Ectodermal cell (in vitro differentiated cells): Measurements from ENCODE around the gene EHD4.

Source experiments
- H3K27ac ChIP-seq: 2 replicates; pipeline ENCODE4 v1.7.0; 2013; ENCODE audit warnings: mild to moderate bottlenecking, low read depth, low read length; ENCODE audit not compliant: insufficient read depth, poor library complexity, severe bottlenecking
- H3K27me3 ChIP-seq: 2 replicates; pipeline ENCODE4 v1.7.0; 2013; ENCODE audit warnings: mild to moderate bottlenecking, low read length; ENCODE audit not compliant: insufficient read depth, control insufficient read depth, poor library complexity, severe bottlenecking
- H3K36me3 ChIP-seq: one replicate; pipeline ENCODE4 v1.7.0; 2013; ENCODE audit warnings: low read length; ENCODE audit not compliant: control insufficient read depth, insufficient read depth
- H3K4me1 ChIP-seq: one replicate; pipeline ENCODE4 v1.7.0; 2013; ENCODE audit warnings: low read length; ENCODE audit not compliant: control insufficient read depth, insufficient read depth
- H3K4me3 ChIP-seq: 2 replicates; pipeline ENCODE4 v1.7.0; 2013; ENCODE audit warnings: low read depth, low read length, control low read depth; ENCODE audit not compliant: insufficient read depth
- H3K9me3 ChIP-seq: 2 replicates; pipeline ENCODE4 v1.7.0; 2013; ENCODE audit warnings: mild to moderate bottlenecking, low read length, moderate library complexity; ENCODE audit not compliant: control insufficient read depth
- WGBS, 2 experiments: methylation state at CpG; one replicate each; pipeline ENCODE4 v1.1.7; 2013; ENCODE audit warnings: missing lambda C conversion rate in 2 of 2; 5-methylcytosine and 5-hydroxymethylcytosine counted together

EHD4 gene

DNA sequence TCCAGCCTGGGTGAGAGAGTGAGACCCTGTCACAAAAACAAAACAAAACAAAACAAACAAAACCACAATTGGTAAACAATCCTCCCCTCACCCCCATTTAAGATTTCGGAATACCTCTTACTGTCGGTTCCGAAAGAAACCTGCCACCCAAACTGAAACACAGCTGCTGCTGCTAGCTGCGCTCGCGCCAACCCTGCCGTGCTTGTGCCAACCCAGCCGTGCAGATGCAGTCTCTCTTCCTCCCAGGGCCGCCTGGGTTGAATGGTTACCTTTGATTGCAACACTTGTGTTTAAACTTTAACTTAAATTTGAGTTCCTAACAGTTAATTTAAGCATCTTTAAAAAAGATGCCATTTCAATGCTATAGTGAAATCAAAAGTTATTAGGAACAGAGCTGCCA lies 50.0 kb downstream of the EHD4 start:
- Histone ChIP-seq H3K27me3 (no peaks in the 10 kb centered on the region), H3K4me1 (peaks cover 8% of the 10 kb centered on the region), H3K9me3 (no peaks in the 10 kb centered on the region), H3K27ac (no peak overlapping the region), H3K36me3 (no peaks in the 10 kb centered on the region), H3K4me3 (no peak overlapping the region)
- 95 to 97% methylated on average over 8 to 9 of the region's 9 CpGs for WGBS, 2 experiments

DNA sequence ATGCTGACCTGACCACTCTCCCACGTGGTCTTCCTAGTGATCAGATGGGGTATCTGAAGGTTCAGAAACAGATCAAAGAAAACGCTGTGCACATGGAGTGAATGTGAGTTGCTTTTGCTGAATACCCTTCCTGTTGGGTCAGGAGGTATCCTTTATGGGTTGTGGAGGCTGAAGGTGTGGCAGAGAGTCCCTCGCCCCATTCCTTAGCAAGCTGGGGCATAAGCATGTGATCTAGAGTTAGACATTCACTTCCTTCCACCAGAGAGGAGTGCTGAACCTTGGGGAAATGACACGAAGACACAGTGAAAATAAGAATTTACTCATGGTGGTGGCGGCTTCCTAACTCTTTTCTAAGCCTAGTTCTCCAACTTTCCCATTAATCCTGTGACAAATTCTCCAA lies 50.7 kb downstream of the EHD4 start:
- no peaks in the 10 kb centered on the region for H3K27me3 ChIP-seq
- WGBS, 2 experiments: 94 to 96% methylated on average over 5 of the region's 5 CpGs
- no peak overlapping the region for H3K4me3 ChIP-seq
- peaks cover 8% of the 10 kb centered on the region for H3K4me1 ChIP-seq
- H3K36me3 ChIP-seq: no peaks in the 10 kb centered on the region
- no peak overlapping the region for H3K27ac ChIP-seq
- no peaks in the 10 kb centered on the region for H3K9me3 ChIP-seq

DNA sequence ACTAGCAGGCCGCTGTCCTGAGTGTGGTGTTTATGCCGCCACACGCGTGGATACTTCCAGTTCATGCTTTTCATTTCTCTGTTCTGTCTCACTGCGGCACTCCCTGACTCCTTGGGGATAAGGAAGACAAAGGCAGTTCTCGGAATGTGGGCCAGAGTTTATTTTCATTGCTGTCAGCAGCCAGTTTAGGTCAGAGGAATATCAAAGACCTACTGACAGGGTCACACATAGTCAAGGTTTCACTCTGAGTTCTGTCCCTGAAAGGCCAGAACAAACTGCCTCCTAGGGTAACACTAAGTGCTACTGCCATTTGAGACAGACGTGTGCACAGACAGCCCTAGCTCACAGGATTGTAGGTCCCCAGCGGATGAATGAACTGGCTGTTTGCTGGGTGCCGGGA lies 51.2 kb downstream of the EHD4 start:
- Histone ChIP-seq H3K9me3 (no peaks in the 10 kb centered on the region), H3K27ac (no peak overlapping the region), H3K36me3 (no peaks in the 10 kb centered on the region), H3K4me3 (no peak overlapping the region), H3K27me3 (no peaks in the 10 kb centered on the region), H3K4me1 (peaks cover 8% of the 10 kb centered on the region)
- WGBS, 2 experiments: 90% methylated on average over 9 of the region's 9 CpGs

DNA sequence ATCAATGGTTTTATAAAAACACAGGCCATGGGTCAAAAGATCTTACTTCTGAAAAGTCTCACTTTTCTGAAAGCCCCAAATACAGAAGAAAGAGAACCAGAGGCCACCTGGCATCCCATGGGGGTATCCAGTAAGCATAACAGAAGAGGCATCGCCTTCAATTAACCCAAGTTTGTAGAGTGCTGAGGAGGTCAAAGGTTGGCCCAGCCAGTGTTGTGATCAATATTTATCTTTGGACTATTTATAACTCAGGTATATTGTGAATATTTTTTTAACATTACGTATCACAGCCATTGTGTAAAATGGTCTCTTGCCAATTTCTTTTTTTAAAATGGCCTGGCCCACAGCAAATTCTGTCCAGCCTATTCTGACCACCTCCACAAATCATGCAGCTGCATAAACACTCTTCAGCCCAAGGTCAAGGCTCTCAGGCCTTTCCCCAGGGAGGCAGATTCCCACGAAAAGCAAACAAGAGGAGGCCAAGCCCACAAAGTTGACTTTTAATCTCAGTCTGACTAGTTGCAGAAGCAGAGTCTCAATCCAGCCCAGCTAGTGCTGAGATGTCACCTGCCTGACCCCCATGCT lies 52.3 kb downstream of the EHD4 start:
- Histone ChIP-seq H3K27me3 (no peaks in the 10 kb centered on the region), H3K4me3 (no peak overlapping the region), H3K4me1 (peaks cover 8% of the 10 kb centered on the region), H3K9me3 (no peaks in the 10 kb centered on the region), H3K27ac (no peak overlapping the region), H3K36me3 (no peaks in the 10 kb centered on the region)
- WGBS, 2 experiments: 88 to 93% methylated on average over 3 of the region's 3 CpGs

DNA sequence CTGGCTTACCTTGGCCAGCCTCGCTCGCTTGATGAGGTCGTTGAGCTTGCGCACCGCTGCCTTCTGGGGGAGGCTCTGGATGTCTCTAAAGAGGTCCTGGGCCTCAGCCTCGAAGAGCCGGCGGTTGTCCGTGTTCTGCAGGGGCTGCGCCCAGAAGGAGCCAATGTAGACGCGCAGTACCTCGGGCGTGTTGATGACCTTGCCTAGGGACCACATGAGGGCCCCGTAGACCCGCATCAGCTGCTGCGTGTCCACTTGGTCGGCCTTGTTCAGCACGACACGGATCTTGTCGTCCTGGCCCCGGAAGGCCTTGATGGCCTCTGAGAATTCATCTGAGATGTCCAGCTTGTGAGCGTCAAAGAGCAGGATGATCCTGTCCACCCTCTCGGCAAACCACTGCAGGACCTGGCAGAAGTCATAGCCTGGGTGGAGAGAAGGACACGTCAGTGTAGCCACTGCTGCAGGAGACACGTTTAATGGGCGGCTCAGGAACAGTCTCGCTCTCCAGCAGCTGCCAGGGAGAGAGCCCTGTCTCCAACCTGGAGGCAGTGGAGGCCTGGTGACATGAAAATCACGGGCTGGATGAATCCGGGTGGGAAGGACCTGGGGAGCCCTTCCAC lies 53.0 kb downstream of the EHD4 start:
- WGBS, 2 experiments: 93% methylated on average over 30 of the region's 30 CpGs
- Histone ChIP-seq H3K9me3 (no peaks in the 10 kb centered on the region), H3K27ac (no peak overlapping the region)

DNA sequence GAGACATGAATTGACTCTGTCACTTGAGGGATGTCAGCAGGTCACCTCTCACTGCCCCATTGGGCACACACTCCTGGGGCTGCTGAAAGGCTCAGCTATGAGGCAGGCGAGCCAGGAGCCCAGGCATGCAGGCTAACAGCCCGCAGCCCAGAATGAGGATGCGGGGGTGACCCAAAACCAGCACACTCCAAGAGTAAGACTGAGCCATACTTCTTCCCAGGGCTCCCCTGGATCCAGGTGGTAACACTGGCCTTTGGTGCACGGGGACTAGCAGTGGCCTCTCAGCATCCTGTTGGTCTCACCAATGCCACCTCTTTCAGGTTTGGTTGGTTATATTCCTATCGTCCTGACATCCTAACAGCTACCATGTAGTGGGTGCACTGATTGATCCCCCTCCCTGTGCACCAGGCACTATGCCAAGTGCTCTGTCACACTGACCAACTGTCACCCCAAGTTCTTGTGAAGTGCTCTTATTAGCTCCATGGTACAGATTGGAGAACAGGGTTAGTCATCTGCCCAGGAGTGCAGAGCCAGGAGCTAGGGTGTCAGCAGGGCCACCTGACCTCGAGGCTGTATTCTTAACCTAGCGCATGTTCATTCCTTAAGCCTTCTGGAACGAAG lies 53.7 kb downstream of the EHD4 start:
- H3K36me3 ChIP-seq: no peaks in the 10 kb centered on the region
- 94 to 96% methylated on average over 8 of the region's 8 CpGs for WGBS, 2 experiments
- peaks cover 8% of the 10 kb centered on the region for H3K4me1 ChIP-seq

More for the DNA sequence above, 53.0 kb downstream of the EHD4 start:
- Histone ChIP-seq H3K4me1 (peaks cover 8% of the 10 kb centered on the region), H3K4me3 (no peak overlapping the region), H3K27me3 (no peaks in the 10 kb centered on the region), H3K36me3 (no peaks in the 10 kb centered on the region)

DNA sequence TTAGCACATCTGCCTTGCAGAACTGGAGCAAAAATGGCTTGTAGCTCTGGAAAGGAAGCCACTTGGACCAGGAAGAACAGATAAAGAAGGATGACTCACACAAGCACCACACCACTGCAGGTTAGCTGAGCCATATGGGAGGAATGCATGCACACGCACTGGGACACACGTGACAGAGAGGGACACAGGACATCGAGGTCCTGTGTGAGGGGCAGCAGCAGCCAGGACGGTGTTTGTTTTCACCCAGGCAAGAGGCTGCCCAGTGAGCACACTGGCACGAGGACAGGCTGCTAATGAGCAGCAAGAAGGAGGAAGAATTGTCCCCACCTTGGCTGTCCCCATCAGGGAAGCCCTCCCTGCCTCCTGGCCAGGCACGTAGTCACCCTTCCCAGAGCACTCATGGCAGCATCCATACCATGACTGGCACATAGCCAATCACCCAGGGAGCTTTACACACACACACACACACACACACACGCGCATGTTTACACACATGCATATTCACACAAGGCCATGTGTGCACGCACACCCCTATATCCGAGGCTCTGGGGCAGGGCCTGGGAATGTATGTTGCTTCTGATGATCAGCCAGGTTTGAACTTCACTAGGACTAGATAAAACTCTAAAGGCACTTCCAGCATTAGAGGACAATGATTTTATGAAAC lies 54.5 kb downstream of the EHD4 start:
- Histone ChIP-seq H3K27me3 (no peaks in the 10 kb centered on the region), H3K4me3 (no peak overlapping the region), H3K36me3 (no peaks in the 10 kb centered on the region), H3K4me1 (peaks cover 8% of the 10 kb centered on the region), H3K27ac (no peak overlapping the region), H3K9me3 (no peaks in the 10 kb centered on the region)
- 86 to 89% methylated on average over 10 of the region's 10 CpGs for WGBS, 2 experiments

More for the DNA sequence above, 53.7 kb downstream of the EHD4 start:
- H3K27ac ChIP-seq: no peak overlapping the region
- no peak overlapping the region for H3K4me3 ChIP-seq
- no peaks in the 10 kb centered on the region for H3K27me3 ChIP-seq
- H3K9me3 ChIP-seq: no peaks in the 10 kb centered on the region

DNA sequence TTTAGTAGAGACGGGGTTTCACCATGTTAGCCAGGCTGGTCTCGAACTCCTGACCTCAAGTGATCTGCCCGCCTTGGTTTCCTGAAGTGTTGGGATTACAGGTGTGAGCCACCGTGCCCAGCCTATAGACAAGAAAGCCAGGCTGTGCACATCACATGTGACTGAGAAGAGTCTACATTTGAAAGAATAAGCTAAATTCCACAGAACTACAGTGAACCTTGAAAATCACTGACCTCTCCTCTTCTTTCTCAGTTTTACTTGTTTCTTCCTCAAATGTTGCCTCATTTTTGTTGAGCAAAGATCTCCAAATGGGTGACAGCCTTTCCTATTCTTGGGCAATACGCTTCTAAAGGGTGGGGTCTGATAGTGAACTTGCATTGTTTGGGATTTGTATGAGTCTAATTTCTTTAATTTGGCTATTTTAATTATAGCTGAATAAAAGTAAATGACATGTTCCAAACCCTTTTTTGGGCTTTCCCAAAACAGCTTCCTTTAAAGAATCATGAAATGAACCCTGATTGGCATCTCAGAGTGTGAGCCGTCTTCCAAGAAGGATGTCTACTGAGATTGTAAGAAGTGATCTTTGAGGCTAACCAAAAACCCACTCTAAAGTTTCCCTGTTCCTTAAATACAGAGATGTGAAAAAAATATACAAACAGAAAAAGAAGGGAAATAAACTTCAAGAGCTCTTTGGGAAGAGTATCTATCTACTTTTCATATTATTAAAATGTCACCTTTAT lies 56.9 kb downstream of the EHD4 start:
- Histone ChIP-seq H3K36me3 (no peaks in the 10 kb centered on the region), H3K27me3 (no peaks in the 10 kb centered on the region), H3K9me3 (no peaks in the 10 kb centered on the region), H3K27ac (no peak overlapping the region), H3K4me3 (no peak overlapping the region), H3K4me1 (no peaks in the 10 kb centered on the region)
- 93 to 97% methylated on average over 6 of the region's 6 CpGs for WGBS, 2 experiments

DNA sequence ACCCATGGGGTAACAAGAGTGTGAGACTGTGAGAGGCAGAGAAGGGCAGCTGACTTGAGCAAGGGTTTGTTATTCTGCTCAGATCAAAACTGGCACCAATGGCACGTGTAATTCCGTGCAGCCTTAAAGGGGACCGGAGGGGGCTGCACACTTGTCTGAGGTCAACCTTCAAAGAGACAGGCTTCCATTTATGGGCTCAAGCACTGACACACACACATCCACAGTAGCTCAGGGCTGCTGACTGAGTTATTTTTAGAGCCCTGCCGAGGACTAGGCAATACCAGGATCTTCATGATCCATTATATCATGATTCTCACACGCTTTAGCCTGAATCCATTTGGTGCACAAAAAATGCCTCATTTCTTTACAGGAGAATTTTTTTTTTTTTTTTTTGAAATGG lies 57.9 kb downstream of the EHD4 start:
- Histone ChIP-seq H3K27ac (no peak overlapping the region), H3K4me3 (no peak overlapping the region), H3K36me3 (peaks cover 5% of the 10 kb centered on the region), H3K27me3 (no peaks in the 10 kb centered on the region), H3K9me3 (no peaks in the 10 kb centered on the region), H3K4me1 (no peaks in the 10 kb centered on the region)
- WGBS, 2 experiments: 93 to 94% methylated on average over 4 to 5 of the region's 5 CpGs

DNA sequence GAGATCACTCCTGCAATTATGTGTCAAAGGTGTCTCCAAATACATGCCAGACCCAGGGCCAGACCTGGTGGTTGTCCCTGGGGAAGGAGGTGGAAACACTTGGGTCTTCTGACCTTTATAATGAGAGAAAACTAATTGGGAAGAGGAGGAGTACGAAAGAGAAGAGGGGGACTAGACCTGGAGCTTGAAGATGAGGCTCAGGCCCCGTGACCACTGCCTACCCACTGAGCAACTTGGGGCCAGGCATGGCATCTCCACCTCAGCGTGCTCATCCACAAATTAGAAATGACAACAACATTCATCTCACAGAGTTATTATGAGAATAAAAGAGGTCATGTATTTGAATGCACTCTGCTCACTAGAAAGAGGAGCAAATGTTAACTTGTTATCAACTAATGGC lies 59.1 kb downstream of the EHD4 start:
- H3K9me3 ChIP-seq: no peaks in the 10 kb centered on the region
- H3K27me3 ChIP-seq: no peaks in the 10 kb centered on the region
- H3K36me3 ChIP-seq: peaks cover 5% of the 10 kb centered on the region
- no peak overlapping the region for H3K4me3 ChIP-seq
- 67 to 79% methylated on average over 3 of the region's 3 CpGs for WGBS, 2 experiments
- no peak overlapping the region for H3K27ac ChIP-seq
- no peaks in the 10 kb centered on the region for H3K4me1 ChIP-seq
